ENCODE data around the gene GATAD2B.
A peak's percentile ranks its signal among the peaks of the same experiment; 100 is the strongest.

GATAD2B gene

GRCh38 chr1:153951183-153951582 lies 28.4 kb upstream of the GATAD2B start:
- no peak for DNase-seq (ENCODE audit: low spot score)

GRCh38 chr1:153946622-153947241 lies 24.0 kb upstream of the GATAD2B start, which contains the start of gene DENND4B:
DENND4B (minus strand) TSS chr1:153946718; CDS start chr1:153944374, 2,344 bp downstream.
- peak; percentile 85 for DNase-seq (ENCODE audit: low spot score)

GRCh38 chr1:153945795-153946621 lies 23.2 kb upstream of the GATAD2B start:
- DNase-seq (ENCODE audit: low spot score): peak; percentile 90

GRCh38 chr1:153945131-153945794 lies 22.5 kb upstream of the GATAD2B start:
- DNase-seq (ENCODE audit: low spot score): peak; percentile 62

- no peak for DNase-seq (ENCODE audit: low spot score)
Measured at GRCh38 chr1:153944827-153945117, 22.0 kb upstream of the GATAD2B start.

DNA sequence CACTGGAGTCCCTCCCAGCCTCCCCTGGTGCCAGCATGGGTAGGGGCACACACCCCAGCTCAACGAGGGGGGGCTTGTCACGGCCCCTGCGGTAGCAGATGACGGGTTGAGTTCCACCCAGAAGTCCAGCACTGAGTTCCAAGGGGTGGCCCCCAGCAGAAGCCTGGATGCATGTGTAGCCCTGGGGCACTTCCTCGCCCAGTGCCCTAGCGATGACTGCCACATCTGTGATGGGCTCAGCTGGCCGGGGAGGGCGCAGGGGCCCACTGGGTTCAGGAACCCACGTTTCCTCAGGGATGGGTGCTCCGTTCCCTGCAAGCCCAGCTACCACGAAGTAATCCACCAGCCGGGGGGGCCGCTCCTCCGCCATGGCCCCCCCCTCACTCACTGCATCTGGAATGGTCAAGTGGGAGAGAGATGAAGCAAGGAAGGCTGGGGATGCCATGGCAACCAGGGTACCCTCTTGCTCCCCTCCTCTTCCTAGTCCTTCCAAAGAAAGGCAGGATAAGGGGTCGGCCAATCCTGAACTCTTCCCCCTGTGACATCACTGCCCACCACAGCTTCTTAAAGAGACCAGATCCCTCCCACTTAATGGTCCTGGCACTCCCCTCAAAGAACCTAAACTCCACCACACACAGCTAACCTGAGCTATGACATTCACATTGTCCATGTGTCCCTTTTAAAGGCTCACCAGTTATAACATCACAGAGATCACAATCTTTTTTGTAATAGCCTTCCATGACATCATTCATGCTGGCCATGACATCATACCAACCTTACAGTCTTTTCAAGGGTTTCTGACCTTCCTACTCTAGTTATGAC lies 21.4 kb upstream of the GATAD2B start:
- DNase-seq (ENCODE audit: low spot score): no peak

- DNase-seq (ENCODE audit: low spot score): no peak
Measured at GRCh38 chr1:153942766-153943549, 20.2 kb upstream of the GATAD2B start.

DNA sequence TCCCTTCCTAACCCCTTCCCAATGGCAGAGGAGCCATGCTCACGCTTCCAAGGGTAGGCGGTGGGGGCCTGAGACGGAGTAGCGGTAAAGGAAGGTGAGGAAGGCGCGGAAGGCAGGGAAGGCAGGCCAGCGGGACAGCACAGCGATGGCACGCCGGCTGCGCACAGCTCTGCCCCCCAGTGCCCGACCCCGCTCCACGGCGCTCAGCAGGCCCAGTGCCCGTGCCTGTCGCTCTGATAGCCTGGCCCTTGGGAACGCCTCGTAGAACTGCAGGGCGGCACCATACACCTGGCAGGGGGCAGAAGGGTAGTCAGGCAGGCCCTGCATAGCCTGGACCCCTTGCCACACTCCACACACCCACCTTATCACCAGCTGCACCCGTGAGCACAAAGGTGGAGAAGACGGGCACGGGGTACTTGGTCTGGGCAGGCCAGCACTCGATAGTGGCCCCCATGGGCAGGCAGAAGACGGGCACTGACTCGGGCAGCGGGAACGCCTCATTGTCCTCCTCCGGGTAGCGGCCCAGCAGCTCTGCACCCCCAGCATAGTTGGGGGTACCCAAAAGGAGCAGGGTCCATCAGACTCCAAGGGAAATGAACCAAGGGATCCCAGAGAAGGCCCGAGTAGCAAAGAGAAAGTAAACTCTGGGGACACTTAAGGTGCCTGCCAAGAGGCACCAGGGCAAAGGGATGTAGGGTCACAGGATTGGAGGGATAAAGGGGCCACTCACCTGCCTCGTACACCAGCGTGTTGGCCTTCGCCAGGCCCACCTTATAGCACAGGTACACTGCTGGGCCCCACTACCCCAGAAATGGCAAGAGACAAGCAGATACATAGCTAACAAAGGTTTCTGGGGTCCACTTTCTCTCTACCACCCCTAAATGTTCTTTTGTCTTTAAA lies 19.3 kb upstream of the GATAD2B start:
- no peak for DNase-seq (ENCODE audit: low spot score)

DNA sequence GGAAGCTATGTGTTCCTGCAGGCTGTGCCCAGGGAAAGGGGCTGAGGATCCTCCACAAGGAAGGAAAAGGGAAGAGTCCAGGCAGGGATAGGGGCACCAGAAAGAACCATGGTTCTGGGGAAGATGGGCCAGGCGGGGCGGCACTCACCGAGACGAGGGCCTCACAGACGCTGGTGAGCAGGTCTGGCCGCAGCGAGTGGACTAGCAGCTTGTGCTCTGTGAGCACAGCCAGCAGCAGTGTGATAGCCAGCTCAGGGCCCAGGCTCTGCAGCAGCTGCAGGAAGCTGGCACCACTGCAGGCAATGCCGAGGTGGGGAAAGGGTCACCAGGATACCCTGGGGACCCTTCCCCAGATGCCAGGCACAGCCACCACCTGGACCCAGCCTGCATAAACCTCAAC lies 18.0 kb upstream of the GATAD2B start:
- DNase-seq (ENCODE audit: low spot score): no peak

DNA sequence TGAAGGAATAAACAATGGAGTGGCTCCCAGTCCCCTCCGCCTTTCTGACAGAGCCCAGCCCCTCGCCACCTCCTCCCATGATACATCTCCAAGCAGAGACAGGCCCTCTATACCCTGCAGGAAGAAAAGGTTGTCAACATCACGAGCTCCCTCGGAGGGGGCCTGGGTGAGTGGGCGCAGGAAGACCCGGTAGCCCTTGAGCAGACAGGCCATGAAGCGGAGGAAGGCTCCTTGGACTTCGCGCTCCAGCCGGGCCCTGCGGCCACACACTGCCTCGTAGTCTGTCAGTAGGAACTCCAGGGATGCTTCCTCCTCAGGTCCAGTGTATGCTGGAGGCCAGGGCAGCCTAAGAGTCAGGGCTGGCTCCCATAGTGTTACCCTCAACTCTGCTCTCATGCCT lies 16.7 kb upstream of the GATAD2B start:
- no peak for DNase-seq (ENCODE audit: low spot score)

- no peak for DNase-seq (ENCODE audit: low spot score)
Measured at GRCh38 chr1:153938996-153939395, 16.2 kb upstream of the GATAD2B start.

GRCh38 chr1:153937331-153937730 lies 14.6 kb upstream of the GATAD2B start:
- no peak for DNase-seq (ENCODE audit: low spot score)

DNA sequence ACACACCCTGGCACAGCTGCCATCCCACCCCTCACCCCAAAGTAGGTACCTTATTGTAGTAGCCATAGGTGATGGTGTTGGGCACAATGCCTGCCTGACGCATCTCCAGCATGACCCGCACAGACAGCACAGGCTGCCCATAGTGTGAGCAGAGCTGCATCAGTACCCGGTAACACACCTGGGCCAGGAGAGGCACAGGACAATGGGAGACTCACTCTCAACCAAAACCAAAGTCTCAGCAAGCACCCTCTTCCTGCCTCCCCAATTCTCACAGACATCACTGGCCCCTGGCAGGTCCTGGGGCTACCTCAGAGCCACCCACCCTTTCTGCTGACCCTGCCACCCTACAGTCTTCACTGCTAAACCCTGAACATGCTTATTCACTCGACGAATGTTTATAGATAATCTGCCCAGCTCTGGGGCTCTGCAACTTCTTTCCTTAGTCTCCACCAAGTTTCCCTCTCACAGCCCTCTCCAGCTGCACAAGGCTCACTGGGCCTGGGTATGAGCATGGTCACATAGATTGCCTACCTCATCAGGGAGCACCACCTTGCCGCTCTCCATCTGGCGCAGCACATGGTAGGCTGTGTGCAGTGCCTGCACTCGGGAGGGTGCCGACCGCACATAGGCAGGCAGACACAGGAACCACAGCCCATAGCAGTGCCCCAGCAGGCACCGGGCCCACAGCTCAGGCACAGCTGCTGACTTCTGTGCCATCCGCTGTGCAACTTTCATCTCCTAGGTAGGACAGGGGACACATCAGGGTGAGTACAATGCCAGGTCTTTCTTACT lies 13.4 kb upstream of the GATAD2B start:
- DNase-seq (ENCODE audit: low spot score): no peak

DNA sequence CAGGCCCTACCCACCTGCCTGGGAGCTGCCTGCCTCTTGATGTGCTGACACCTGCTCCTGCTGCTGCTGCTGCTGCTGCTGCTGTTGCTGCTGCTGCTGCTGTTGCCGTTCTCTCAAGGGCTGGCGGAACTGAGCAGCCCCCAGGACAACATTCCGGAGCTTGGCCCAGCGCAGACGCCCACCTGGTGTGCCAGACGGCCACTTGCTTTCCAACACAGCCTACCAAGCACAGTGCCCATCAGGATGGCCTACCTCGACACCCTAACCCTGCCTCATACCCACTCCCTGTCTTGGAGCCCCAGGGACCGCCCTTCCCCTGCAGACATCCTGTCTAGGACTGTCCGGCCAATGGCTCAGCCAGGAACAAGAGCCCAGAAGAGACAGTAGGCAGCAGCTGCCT lies 12.0 kb upstream of the GATAD2B start:
- DNase-seq (ENCODE audit: low spot score): no peak

DNA sequence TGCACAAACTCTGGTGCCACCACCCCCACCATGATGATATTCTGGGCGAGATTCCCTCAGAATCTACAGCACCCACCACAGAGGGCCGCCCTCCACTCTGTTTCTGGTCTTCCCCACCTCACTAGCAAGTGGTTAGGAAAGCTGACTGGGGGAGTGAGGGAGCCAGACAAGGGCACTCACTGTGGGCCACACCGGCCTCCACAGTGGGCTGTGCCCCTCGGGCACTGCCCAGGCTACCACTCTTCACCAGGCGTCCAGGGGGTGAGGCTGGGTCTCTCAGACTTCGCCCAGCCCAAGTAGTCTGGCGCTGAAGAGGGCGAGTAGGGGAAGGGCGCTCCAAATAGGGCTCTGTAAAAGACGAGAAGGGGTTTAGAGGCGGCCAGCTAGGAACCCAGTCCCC lies 11.2 kb upstream of the GATAD2B start:
- DNase-seq (ENCODE audit: low spot score): no peak

DNA sequence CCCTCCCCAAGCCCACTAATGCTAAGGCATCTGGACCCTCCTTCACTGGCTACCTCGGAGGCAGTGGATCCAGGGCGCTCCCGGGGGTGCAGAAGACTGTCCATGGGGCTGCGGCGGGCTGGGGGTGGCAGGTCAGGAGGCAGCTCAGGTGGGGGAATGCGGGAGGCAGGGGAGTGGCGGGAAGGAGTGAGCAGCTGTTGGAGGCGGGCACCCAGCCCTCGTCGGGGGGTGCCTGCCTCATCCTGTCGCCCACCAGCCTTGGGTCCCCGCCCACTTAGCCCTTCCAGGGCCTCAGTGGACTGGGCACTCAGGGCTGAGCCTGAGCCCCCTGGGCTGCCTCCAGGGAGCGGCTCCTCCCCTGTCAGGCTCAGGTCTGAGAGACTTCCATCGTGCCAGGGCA lies 10.7 kb upstream of the GATAD2B start:
- no peak for DNase-seq (ENCODE audit: low spot score)

- no peak for DNase-seq (ENCODE audit: low spot score)
Measured at GRCh38 chr1:153932156-153933131, 9.7 kb upstream of the GATAD2B start.

All from Ammon's horn (tissue), 1 donor.